ENCODE results near the gene RNF111.
A peak's percentile ranks its signal among the peaks of the same experiment; 100 is the strongest.

RNF111 gene

DNA sequence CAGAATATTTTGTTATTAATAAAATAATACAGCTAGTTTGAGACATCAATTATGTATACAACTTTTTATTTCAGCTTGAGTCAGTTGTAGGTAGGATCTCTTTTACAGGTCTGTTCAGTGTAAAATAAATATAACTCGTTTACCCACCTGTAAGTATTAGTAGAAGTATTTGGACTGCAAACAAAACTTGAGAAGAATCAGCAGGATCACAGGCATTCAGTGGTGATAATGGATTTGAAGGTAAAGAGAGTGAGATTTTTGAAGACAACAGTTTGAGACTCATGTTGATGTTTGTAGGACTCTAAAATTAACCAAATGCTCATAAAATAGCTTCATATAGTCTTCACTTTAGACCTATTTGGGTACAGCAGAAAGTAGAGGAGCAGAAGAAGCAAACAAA is 82.0 kb downstream of the RNF111 start:
- Histone ChIP-seq H2AFZ (ENCODE audit: low read depth) (no peak overlapping the region), H3K79me2 (ENCODE audit: insufficient read depth, low read depth) (no peaks in the 10 kb centered on the region), H4K20me1 (ENCODE audit: insufficient read depth) (no peaks in the 10 kb centered on the region), H3K9ac (no peak overlapping the region), H3K4me1 (ENCODE audit: low read depth, poor library complexity, severe bottlenecking) (peaks cover 13% of the 10 kb centered on the region), H3K4me3 (IDR thresholded peaks at IDR 0.05; ENCODE audit: insufficient read depth, low read depth, low read length) (no peak overlapping the region), H3K4me2 (no peak overlapping the region), H3K27me3 (ENCODE audit: insufficient read depth, low read depth) (no peaks in the 10 kb centered on the region), H3K27ac (no peak overlapping the region), H3K36me3 (ENCODE audit: insufficient read depth) (0 out of 2 replicates have a peak, but pooled peaks cover 4% of the 10 kb centered on the region)
- TF ChIP-seq, protein P1, sequence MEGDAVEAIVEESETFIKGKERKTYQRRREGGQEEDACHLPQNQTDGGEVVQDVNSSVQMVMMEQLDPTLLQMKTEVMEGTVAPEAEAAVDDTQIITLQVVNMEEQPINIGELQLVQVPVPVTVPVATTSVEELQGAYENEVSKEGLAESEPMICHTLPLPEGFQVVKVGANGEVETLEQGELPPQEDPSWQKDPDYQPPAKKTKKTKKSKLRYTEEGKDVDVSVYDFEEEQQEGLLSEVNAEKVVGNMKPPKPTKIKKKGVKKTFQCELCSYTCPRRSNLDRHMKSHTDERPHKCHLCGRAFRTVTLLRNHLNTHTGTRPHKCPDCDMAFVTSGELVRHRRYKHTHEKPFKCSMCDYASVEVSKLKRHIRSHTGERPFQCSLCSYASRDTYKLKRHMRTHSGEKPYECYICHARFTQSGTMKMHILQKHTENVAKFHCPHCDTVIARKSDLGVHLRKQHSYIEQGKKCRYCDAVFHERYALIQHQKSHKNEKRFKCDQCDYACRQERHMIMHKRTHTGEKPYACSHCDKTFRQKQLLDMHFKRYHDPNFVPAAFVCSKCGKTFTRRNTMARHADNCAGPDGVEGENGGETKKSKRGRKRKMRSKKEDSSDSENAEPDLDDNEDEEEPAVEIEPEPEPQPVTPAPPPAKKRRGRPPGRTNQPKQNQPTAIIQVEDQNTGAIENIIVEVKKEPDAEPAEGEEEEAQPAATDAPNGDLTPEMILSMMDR (conservative IDR thresholded peaks at IDR 0.05; ENCODE audit: low read depth, low read length), result no peak

DNA sequence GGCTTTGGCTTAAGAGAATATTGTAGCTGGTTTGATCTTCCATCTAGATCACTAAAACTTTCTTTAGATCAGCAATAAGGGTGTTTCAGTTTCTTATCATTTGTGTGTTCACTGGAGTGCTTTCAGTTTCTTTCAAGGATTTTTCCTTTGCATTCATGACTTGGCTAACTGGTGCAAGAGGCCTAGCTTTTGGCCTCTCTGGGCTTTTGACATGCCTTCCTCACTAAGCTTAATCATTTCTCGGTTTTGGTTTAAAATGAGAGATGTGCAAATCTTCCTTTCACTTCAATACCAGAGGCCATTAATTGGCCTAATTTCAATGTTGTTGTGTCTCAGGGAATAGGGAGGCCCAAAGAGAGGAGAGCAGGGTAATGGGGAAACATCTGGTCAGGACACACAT is 87.1 kb downstream of the RNF111 start:
- H3K36me3 ChIP-seq (ENCODE audit: insufficient read depth), result no peaks in the 10 kb centered on the region
- H3K27ac ChIP-seq, result peak overlapping the region; percentile 23; the same call in 1 of the 2 replicates
- TF ChIP-seq, protein P1 (conservative IDR thresholded peaks at IDR 0.05; ENCODE audit: low read depth, low read length), result no peak
- no peaks in the 10 kb centered on the region for H4K20me1 ChIP-seq (ENCODE audit: insufficient read depth)
- no peaks in the 10 kb centered on the region for H3K27me3 ChIP-seq (ENCODE audit: insufficient read depth, low read depth)
- H3K79me2 ChIP-seq (ENCODE audit: insufficient read depth, low read depth), result no peaks in the 10 kb centered on the region
- H3K4me1 ChIP-seq (ENCODE audit: low read depth, poor library complexity, severe bottlenecking), result peaks cover 28% of the 10 kb centered on the region
- no peak overlapping the region for H3K4me3 ChIP-seq (IDR thresholded peaks at IDR 0.05; ENCODE audit: insufficient read depth, low read depth, low read length)
- no peak overlapping the region for H3K9ac ChIP-seq
- H2AFZ ChIP-seq (ENCODE audit: low read depth), result no peak overlapping the region
- peak overlapping the region; percentile 26; the same call in 1 of the 2 replicates for H3K4me2 ChIP-seq

- H3K9ac ChIP-seq, result no peak overlapping the region
- H3K36me3 ChIP-seq (ENCODE audit: insufficient read depth), result no peaks in the 10 kb centered on the region
- no peaks in the 10 kb centered on the region for H3K4me1 ChIP-seq (ENCODE audit: low read depth, poor library complexity, severe bottlenecking)
- no peaks in the 10 kb centered on the region for H3K79me2 ChIP-seq (ENCODE audit: insufficient read depth, low read depth)
- no peak overlapping the region for H3K4me2 ChIP-seq
- H3K27me3 ChIP-seq (ENCODE audit: insufficient read depth, low read depth), result no peaks in the 10 kb centered on the region
- H3K4me3 ChIP-seq (IDR thresholded peaks at IDR 0.05; ENCODE audit: insufficient read depth, low read depth, low read length), result no peak overlapping the region
- H3K27ac ChIP-seq, result no peak overlapping the region
- TF ChIP-seq, protein P1 (conservative IDR thresholded peaks at IDR 0.05; ENCODE audit: low read depth, low read length), result no peak
- H2AFZ ChIP-seq (ENCODE audit: low read depth), result no peak overlapping the region
- no peaks in the 10 kb centered on the region for H4K20me1 ChIP-seq (ENCODE audit: insufficient read depth)
Observed at GRCh38 chr15:59087731-59088130, 100.3 kb downstream of the RNF111 start.

GRCh38 chr15:59094077-59094476 is 106.6 kb downstream of the RNF111 start:
- TF ChIP-seq, protein P1 (conservative IDR thresholded peaks at IDR 0.05; ENCODE audit: low read depth, low read length), result no peak
- no peaks in the 10 kb centered on the region for H3K79me2 ChIP-seq (ENCODE audit: insufficient read depth, low read depth)
- H3K9ac ChIP-seq, result no peak overlapping the region
- no peak overlapping the region for H3K4me2 ChIP-seq
- H3K27me3 ChIP-seq (ENCODE audit: insufficient read depth, low read depth), result no peaks in the 10 kb centered on the region
- no peaks in the 10 kb centered on the region; the same call in 1 of the 2 replicates for H3K36me3 ChIP-seq (ENCODE audit: insufficient read depth)
- H3K4me3 ChIP-seq (IDR thresholded peaks at IDR 0.05; ENCODE audit: insufficient read depth, low read depth, low read length), result no peak overlapping the region
- H3K4me1 ChIP-seq (ENCODE audit: low read depth, poor library complexity, severe bottlenecking), result no peaks in the 10 kb centered on the region
- H3K27ac ChIP-seq, result no peak overlapping the region
- no peak overlapping the region for H2AFZ ChIP-seq (ENCODE audit: low read depth)
- no peaks in the 10 kb centered on the region for H4K20me1 ChIP-seq (ENCODE audit: insufficient read depth)

Data from KMS-11 (cell line).